ENCODE results near the gene CRYL1.

CRYL1 gene

GRCh38 chr13:20416223-20416745, 109.4 kb downstream of the CRYL1 start:
- DNase-seq = no peak

- no peak for DNase-seq
Measured at GRCh38 chr13:20415694-20416107, 110.0 kb downstream of the CRYL1 start.

- DNase-seq = no peak
Measured at GRCh38 chr13:20415306-20415679, 110.4 kb downstream of the CRYL1 start.

DNA sequence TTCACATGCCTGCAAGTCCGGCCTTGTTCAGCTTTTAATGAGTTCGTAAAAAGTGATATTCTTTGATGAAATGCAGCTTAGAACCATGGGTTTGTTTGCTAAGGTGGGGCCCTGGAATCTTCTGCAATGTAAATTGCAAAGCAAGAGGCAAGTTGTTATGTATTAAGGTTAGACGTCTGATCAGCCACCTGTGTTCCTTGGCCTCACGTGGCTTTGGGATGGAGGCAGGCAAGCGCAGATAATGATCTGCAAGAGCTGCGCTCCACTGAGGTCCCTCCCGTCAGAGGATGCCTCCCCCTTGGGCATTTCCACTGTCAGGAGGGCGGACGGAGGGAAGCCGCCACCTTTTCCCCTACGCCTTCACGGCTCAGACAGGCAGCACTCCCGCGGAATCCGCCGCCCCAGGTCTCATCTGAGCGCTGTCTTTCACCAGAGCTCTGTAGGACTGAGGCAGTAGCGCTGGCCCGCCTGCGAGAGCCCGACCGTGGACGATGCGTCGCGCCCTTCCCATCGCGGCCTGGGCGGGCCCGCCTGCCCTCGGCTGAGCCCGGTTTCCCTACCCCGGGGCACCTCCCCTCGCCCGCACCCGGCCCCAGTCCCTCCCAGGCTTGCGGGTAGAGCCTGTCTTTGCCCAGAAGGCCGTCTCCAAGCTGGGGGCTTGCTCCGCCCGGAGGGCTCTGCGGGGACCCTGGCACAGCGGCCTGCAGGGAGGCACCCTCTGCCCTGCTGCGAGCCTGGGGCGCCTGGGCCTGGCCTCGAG, 110.9 kb downstream of the CRYL1 start:
- DNase-seq = no peak

DNA sequence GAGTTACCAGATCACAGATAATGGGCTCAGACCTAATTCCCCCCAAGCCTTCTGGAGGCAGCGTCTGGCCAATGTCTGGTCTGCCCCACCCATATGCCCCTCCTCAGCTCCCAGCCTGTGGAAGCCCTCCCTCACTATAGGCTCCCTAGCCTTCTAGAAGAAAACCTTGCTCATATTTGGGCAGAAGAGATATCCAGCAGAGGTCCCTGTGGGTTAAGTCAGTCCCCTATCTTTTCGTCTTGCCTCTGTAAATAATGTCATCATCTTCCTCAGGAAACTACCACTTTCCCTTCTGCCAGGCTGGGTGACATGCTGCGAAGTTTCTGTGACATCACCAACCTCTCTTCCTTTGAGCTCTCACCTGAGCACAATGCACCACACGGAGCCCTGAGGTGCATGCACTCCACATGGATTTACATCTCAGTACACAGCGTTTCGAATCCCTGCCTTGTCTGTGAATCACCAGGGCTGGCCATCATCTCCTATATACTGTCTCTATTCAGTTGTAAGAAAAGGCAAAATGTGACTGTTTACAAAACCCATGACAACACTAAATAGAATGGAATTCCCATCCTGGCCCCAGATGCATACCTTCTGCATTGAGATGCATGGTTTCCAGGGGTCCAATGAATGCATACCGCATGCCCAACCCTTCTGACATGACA, 112.8 kb downstream of the CRYL1 start:
- DNase-seq = no peak

GRCh38 chr13:20411638-20412342, 113.9 kb downstream of the CRYL1 start:
- peak; percentile 83 for DNase-seq

DNA sequence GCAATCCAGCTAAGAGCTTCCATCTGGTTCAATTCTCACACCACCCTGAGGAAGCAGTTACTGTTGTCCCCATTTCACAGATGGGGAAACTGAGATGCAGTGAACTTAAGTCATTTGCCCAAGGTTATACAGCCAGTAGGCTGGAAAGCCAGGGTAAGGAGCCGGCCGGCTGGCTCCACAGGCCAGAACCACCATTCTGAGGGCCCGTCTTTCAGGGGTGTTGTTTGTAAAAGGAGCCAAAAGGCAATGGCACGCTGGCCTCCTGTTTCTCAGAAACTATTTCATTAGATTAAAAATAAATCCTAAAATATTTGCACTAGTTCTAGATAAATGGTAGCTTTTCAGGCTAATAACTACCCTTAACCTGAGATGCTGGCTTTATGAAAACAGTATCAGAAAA, 114.9 kb downstream of the CRYL1 start:
- DNase-seq = no peak

DNA sequence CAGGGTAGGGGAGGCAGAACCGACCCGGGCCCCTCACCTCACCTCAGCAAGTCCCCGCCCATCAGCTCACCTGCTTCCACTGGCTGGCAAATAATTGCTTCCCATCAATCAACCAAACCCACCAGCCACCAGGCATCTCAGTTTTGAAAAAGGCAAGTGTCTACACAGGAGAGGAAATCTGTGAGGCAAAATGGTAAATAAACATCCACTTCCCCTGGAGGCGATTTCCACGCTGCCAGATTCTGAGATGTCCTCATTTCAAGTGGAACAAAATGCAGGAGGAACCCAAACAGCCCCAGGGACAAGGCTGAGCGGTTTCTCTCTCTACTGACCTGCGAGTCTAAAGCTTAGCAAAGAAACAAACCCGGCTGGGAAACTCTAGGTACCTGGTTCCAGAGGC, 117.5 kb downstream of the CRYL1 start:
- DNase-seq = no peak

GRCh38 chr13:20407759-20408158, 117.9 kb downstream of the CRYL1 start:
- DNase-seq = no peak

GRCh38 chr13:20405691-20406090, 120.0 kb downstream of the CRYL1 start:
- no peak for DNase-seq

GRCh38 chr13:20404488-20405222, 121.0 kb downstream of the CRYL1 start:
- no peak for DNase-seq

GRCh38 chr13:20403826-20404225, 121.8 kb downstream of the CRYL1 start:
- DNase-seq = no peak

- no peak for DNase-seq
Measured at GRCh38 chr13:20402881-20403280, 122.8 kb downstream of the CRYL1 start.

GRCh38 chr13:20401931-20402856, 123.5 kb downstream of the CRYL1 start:
- no peak for DNase-seq

DNA sequence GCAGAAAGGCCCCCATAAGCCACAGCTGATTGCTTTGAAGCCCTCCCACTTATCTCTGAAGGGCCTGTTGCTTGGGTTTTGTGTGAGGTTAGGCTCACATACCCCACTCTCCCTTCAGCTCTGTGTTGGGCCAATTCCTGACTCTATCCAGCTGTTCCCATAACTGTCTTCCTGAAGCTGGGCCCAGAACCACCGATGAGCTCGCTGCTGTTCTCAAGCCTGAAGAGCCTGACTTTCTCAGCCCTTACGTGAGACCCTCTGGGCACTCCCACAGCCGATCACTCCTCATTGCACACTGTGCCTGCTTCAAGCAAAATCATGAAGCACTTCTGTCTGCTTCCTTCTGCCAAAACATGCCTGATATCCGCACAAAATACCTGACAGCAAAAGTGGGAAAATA, 124.1 kb downstream of the CRYL1 start:
- no peak for DNase-seq

GRCh38 chr13:20400774-20401173, 124.9 kb downstream of the CRYL1 start:
- DNase-seq = peak; percentile 76

GRCh38 chr13:20399961-20400360, 125.7 kb downstream of the CRYL1 start:
- no peak for DNase-seq

DNA sequence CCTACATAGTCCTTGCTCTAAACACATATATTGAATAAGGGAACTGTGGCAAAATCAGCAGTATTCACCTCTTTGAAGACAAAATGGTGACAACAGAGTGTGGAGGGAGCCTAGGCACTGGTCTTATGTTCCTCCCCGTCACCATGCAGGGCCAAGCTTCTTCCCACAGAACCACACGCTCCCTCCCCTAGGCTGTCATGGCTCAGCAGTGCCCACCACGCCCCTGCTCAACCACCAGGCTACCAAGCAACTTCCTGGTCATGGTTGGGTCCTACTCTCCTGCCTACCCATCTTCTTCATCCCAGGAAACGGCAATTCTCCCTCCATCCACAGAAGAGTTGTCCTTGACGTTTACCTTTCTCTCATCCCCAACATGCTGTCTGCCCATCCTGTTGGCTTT, 126.1 kb downstream of the CRYL1 start:
- no peak for DNase-seq

DNA sequence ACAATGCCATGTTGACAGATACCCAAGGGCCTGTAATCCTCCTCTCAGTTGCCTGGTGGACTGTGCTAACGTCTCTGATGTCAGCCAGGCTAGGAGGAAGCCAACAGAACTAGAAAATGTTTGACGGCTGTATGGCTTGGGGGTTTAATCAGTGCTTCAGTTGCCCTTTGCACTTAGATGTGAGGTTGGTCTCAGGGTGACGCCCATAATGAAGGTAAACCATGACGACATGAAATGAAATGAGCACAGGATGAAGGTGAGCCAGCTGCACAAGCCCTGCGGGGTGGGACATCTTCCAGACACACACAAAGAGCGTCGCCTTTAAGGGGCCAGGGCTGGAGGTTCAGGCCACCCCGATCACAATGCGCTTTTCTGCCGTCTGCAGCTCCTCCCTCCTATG, 127.2 kb downstream of the CRYL1 start:
- no peak for DNase-seq

DNA sequence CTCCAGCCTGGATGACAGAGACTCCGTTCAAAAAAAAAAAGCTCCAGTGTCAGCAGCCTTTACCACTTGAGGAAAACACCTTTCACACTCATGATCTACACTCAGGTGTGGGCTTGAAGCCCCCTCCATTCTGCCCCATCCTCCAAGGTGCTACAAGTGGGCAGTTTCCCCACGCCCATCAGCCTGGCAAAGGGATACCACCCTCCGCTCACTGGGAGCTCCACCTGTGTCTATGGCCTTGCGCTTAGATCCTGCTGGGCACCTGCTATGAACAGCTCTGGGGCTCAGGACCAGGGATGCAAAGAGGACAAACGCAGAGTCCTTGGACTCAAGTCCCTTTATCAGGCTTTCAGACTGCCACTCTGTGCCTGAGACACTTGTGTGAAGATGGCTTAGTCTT, 127.8 kb downstream of the CRYL1 start:
- no peak for DNase-seq

- DNase-seq = no peak
Measured at GRCh38 chr13:20395061-20395916, 130.4 kb downstream of the CRYL1 start.
